AG04449 (cell line): Measurements from ENCODE around the gene SARDH.
"Not testable (repeated sequence)": the region's sequence is repeated elsewhere in the genome, so short reads cannot be mapped to it uniquely, and the experiment has no call there.

Experiments
- CTCF ChIA-PET: fragments of 350-600 bp; formaldehyde crosslinking; extraction: SDS; loops from one replicate; lab custom pipeline; 2021; ENCODE audit warnings: antibody characterized with exemption; lab: Yijun Ruan, JAX
- POLR2A ChIA-PET: fragments of 400-600, 350-600 bp; formaldehyde crosslinking; extraction: SDS; loops from one replicate; lab custom pipeline; 2020; ENCODE audit warnings: antibody characterized with exemption, inconsistent platforms; lab: Yijun Ruan, JAX
- DNase-seq: peaks from one replicate; pipeline ENCODE4 v3.0.0-alpha.2; 2010; ENCODE audit warnings: low read depth, low spot score
- H3K4me3 ChIP-seq: 2 replicates; pipeline ENCODE4 v1.5.1; 2011; ENCODE audit warnings: low read depth, mild to moderate bottlenecking, control low read depth, low read length
- CTCF ChIP-seq: IDR thresholded peaks from one replicate; pipeline ENCODE4 v1.5.1; 2011; ENCODE audit warnings: mild to moderate bottlenecking, moderate library complexity, low read length, control low read depth, inconsistent platforms; ENCODE audit not compliant: insufficient read depth; ENCODE audit errors: missing control alignments

SARDH gene

GRCh38 chr9:133628766-133629165 is 109.4 kb downstream of the SARDH start:
- ChIA-PET POLR2A (no interaction called here), CTCF (no interaction called here)
- DNase-seq: no peak
- no peak for TF ChIP-seq CTCF
- no peak overlapping the region for H3K4me3 ChIP-seq

- CTCF ChIA-PET: no interaction called here
- no peak overlapping the region for H3K4me3 ChIP-seq
- POLR2A ChIA-PET: no interaction called here
- no peak for TF ChIP-seq CTCF
- DNase-seq: no peak
Observed at GRCh38 chr9:133627341-133627740, 110.8 kb downstream of the SARDH start.

GRCh38 chr9:133626008-133626407 is 112.1 kb downstream of the SARDH start:
- CTCF ChIA-PET, H3K4me3 ChIP-seq, POLR2A ChIA-PET, DNase-seq: not testable (repeated sequence)

GRCh38 chr9:133622555-133622954 is 115.6 kb downstream of the SARDH start:
- no peak overlapping the region for H3K4me3 ChIP-seq
- ChIA-PET CTCF (no interaction called here), POLR2A (no interaction called here)
- no peak for TF ChIP-seq CTCF
- DNase-seq: no peak

GRCh38 chr9:133621725-133622267 is 116.4 kb downstream of the SARDH start:
- POLR2A ChIA-PET: no interaction called here
- CTCF ChIA-PET: no interaction called here
- no peak for TF ChIP-seq CTCF
- DNase-seq: no peak
- no peak overlapping the region for H3K4me3 ChIP-seq

GRCh38 chr9:133619791-133620190 is 118.4 kb downstream of the SARDH start:
- no peak for TF ChIP-seq CTCF
- CTCF ChIA-PET: no interaction called here

GRCh38 chr9:133618726-133619125 is 119.4 kb downstream of the SARDH start:
- POLR2A ChIA-PET: no interaction called here
- CTCF ChIA-PET: no interaction called here
- H3K4me3 ChIP-seq: no peak overlapping the region
- no peak for DNase-seq
- no peak for TF ChIP-seq CTCF

More at GRCh38 chr9:133619791-133620190, 118.4 kb downstream of the SARDH start:
- POLR2A ChIA-PET: no interaction called here
- DNase-seq: no peak
- no peak overlapping the region for H3K4me3 ChIP-seq
